OCI-LY1 (cell line): ENCODE results near the gene NEK1.

Experiments used
- CTCF ChIP-seq: fragments of 200-600 bp; sonication (generic), shearing (Covaris generic); IDR thresholded peaks from 2 replicates; pipeline ENCODE4 v1.5.1; 2017; ENCODE audit warnings: mild to moderate bottlenecking, antibody characterized with exemption, low read length, moderate library complexity, mixed read lengths
- EZH2 ChIP-seq: fragments of 200-600 bp; sonication (generic), shearing (Covaris generic); IDR thresholded peaks from 2 replicates; pipeline ENCODE4 v1.8.0; 2017; ENCODE audit warnings: borderline replicate concordance, mixed run types, mild to moderate bottlenecking, antibody characterized with exemption, low read length, moderate library complexity, mixed read lengths

- TF ChIP-seq CTCF = no peak
- no peak for TF ChIP-seq EZH2
Observed at GRCh38 chr4:169372791-169373190, 239.6 kb downstream of the NEK1 start.
